Lung microvascular endothelial cell (primary cell): ENCODE measurements around the gene ARHGAP8. TPM values are rescaled to one million over a fixed set of nuclear protein-coding genes. Genes with fewer than 3 reads are reported as not detected.

Experiments used
- DNase-seq, 2 donors: peaks; one replicate each; pipeline versions ENCODE4 v3.0.0 to v3.0.0-alpha.2; 2010; ENCODE audit warnings: low read depth in 2 of 2
- total RNA-seq: library from RNA; depleted of rRNA; stranded (reverse); fragments of >200 nt; gene quantifications from 2 replicates; pipeline ENCODE4 v1.2.1, GENCODE V29; 2014

The ARHGAP8 gene
- total RNA-seq, 1 donor from 2014 or later: not detected

GRCh38 chr22:44906999-44907644, 154.7 kb downstream of the ARHGAP8 start:
- no peak for DNase-seq

DNA sequence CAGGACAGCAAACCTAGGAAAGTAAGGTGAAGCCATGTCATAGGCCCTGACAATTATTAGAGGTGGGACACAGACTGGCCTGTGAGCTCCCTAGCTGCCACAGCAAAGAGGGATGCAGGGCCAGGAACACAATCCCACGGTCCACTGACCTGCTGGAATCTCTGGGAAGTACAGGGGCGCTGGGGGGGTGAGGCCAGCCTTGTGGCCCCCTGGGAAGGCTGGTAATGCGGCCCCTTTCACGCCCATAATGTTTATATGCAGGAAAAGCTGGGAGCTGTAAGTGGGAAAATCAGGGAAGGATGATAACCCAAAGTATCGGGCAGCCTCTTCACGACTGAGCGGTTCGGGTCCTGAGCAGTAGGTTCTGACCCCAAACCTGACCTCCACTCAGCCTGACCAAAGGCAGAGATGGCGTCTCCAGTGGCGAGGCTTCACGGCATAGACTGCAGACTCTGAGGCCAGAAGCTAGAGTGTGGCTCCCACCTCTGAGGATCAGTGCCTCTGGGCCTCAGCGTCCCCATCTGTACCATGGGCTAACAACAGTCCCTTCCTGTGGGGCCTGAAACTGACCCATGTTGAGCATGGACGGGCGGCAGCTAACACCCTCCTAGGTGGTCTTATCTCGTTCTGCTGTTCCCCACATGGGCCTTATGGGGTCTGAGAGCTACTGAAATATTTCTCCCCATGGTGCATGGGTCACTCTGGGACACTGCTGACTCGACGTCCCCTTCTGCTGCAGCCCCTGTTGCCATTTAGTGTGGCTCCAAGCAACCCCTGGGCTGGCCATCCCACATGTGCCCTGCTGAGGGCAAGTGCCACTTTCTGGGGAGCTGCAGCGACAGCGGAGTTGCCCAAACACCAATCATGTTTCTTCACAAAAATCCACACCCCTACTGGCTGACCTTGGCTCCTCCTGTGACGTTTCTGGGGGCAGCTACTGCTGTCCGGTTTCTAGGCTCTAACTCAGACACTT, 155.7 kb downstream of the ARHGAP8 start:
- no peak for DNase-seq

DNA sequence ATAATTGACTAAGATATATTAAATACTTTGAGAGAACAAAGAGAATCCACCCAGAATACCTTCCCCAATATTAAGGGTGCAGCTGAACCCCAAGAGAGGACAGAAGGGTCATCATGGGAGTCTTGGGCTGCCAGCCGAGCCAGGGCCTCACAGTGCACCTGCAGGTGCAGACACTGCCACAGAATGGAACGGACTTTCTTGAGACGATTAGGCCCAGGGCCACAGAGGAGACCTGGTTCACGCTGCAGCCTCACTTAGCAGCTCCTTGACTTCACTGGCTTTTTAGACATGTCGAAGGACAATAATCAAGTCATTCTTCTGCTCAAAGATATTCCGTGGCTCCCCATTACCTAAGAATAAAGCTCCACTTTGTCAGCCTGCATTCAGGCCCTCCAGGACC, 156.9 kb downstream of the ARHGAP8 start:
- DNase-seq: no peak

Other genes starting within 250 kb of the ARHGAP8 start
- 5.2 and 8.5 TPM in 2 replicates for gene PRR5, start 50.4 kb upstream of the ARHGAP8 start, total RNA-seq